ENCODE data around the gene HNRNPH2.
A peak's percentile ranks its signal among the peaks of the same experiment; 100 is the strongest.

The HNRNPH2 gene, protein sequence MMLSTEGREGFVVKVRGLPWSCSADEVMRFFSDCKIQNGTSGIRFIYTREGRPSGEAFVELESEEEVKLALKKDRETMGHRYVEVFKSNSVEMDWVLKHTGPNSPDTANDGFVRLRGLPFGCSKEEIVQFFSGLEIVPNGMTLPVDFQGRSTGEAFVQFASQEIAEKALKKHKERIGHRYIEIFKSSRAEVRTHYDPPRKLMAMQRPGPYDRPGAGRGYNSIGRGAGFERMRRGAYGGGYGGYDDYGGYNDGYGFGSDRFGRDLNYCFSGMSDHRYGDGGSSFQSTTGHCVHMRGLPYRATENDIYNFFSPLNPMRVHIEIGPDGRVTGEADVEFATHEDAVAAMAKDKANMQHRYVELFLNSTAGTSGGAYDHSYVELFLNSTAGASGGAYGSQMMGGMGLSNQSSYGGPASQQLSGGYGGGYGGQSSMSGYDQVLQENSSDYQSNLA

DNA sequence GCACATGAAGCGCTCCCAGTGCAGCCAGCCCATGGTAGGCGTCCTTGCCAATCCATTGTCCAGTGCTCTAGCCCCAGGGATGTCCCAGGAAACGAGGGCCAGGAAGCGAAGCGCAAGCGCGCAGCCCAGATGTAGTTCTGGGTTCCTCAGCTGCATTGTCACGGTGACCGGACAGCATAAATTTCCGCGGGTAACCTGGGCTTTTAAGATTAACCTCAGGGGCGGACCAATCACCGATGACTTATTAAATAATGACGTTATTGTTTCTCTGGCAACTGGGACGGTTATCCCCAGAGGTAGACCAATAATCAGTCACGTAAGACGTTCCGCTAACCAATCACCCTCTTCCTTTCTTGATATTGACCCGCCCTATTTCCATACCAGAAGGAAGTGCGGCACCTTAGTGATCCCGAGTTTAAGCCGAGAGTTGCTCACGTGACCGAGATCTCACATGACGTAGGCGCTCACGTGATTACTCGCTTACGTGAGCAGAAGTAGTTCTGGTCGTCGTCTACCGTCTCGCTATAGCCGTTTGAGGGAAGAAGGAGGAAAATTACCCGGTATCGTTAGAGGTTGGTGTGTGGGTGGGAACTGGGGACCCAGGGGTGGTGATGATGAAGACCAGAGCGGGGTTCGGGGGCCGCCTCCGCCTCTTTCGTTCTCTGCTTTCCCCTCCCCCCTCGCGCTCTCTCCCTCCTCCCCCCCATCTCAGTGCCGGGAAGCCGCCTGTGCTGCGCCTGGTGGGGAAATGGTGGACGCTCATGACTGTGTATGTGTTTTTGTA lies at the start of gene HNRNPH2, which contains the start of gene GLA:
TSS of gene HNRNPH2 (plus strand) at position 475 of the 784 bp plus-strand sequence. CDS start 3,767 bp downstream, outside the sequence.
TSS of gene GLA (minus strand) at position 178 of the 784 bp plus-strand sequence. CDS start at position 156, 22 bp downstream.
- peak; percentile 99 for FAIRE-seq

DNA sequence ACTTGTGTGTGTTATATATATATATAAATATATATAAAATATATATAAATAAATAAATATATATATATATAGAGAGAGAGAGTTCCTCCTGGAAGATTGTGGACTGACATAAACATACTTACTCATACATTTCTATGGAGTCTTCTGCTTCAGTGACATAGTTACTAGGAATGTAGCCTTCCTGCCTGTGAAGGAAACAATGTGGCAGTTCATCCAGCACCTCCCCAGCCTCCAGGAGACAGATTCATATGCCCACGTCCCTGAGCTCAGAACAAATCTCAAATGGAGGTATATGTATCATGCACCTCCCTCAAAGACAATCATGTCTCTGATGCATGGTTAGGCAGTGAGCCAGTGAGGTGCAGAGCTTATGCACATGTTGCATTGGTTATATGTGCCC lies 48.1 kb upstream of the HNRNPH2 start:
- FAIRE-seq: no peak

DNA sequence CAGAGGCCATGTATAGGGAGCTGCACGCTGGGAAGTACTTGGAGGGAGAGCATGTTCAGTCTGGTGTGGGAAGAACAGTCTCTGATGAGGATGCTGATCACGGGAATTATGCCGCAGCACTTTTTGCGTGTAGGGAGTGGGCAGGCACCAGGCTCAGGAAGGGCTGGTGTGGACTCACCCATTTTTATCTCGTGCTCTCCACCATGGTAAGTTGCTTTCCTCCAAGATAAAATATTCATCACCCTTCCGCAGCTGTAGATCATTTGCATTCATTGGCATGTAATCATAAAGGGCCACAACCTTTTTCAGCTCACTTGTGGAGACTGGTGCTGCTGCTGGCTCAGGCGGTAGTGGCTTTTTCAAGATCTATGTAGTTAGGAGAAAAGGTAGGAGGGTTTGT lies 47.6 kb upstream of the HNRNPH2 start:
- no peak for FAIRE-seq

DNA sequence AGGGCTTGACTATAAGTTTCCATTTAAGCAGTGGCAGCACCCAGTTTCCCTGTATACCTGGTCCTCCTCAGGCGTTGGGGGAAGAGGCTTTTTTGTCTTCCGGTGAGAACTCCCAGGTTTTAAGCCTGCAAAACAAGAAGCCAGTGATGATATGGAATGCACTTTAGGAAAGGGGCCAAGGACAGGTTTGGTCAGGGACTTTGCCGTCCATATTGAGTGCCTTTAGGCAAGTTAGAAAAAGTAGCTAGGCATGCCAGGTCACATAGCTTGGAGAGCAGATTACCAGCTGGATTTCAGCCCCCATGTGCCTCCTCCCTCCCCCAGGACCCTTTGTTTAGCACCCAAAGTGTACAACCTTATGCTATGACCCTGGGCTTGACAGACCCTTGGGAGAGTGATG lies 45.9 kb upstream of the HNRNPH2 start:
- no peak for FAIRE-seq

DNA sequence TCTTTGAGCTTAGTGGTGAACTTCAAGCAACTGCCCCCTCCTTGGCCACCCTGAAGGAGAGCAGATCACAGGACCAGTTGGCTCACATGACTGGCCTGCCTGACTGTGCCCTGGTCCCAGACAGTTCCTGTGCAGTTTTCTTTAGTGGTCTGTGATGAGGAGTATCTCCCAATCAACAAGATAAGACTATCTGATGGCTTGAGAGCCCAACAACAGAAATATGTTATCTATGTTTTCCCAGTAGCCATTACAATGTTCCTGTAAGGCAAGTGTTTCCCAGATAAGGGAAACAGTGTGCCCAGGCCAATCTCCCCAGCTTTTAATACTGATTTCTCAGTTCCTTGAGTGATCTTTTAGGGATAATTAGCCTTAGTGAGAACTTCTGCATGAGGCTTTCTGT lies 45.3 kb upstream of the HNRNPH2 start:
- no peak for FAIRE-seq

DNA sequence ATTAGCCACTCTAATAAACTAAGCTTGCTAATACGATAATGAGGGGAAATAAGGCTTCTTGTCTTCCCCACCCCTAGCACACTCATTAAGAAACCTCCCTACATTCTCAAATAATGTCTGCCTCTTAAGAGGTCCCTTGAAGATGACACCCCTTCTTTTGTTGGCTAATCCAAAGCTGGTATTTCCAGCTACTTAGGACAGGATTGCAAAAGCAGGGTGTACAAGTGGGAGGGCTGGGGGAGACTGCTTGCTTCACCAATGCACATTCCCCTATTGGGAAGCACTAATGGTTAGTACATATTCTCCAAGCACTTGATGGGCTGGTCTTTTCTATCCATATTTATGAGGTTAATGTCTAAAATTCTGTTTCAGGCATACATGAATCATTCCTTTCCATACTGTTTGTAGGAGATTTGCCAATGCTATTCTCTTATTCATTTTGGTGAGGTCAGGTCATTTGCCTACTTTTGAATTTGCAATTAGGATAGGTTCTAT lies 42.7 kb upstream of the HNRNPH2 start:
- FAIRE-seq: no peak

DNA sequence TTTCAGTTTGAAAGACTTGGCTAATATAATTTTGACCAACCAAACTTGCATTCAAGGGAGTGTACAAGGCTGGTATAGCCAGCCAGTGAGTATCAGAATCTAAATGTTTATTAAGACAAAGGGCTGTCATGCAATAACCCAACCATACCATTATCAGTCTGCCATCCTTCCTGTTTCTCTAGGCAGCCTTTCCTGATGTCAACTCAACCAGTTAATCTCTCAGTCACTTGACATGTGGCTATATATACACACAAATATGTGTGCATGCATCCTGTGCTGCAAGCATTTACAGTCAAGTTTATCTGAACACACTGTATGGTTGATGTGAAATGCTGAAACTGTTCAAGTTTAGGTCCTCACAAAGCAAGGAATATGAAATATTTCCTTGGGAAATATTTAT lies 39.2 kb upstream of the HNRNPH2 start:
- no peak for FAIRE-seq

DNA sequence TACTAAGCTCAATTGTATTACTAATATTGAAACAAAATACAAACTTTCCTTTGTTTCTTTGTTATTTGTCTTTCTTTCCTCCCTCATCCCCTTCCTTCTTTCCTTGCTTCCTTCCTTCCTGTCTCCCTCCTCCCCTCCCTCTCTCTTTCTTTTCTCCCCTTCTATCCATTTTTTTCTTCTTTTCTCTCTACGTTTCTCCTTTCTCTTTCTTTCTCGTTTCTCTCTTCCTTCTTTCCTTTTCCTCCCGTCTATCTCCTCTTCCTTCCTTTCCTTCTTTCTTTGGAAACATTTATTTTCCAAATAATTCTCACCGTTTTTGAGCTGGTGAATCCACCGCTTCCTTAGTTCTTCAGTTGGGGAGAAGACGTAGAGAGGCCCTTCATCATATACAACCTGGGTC lies 38.3 kb upstream of the HNRNPH2 start:
- FAIRE-seq: no peak

DNA sequence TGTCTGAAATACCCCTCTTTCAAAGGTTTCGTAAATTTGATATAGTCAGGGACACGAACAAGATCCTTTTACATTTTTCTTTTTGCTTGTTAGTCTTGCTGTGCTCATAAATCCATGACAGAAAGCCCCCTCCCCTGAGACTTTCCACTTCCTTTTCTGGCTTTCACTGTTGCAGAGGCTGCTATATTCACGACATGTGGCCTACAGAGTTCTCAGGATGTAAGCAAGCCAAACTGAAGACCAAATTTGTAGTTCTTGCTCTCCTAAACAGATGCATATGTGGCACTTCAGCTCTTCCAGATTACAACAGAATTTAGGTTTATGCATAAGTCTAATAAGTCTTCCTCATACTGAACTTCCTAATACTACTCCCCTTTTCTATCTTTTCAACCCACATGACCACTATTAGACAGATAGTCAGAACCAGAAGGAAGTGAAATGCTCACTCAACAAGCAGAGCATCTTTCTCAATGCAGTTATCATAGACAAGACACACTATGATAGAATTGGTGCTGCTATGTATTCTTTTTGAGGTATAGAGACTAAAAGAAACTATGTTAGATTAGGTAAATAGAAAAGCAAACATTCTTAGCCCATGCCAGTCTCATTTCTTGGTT lies 37.0 kb upstream of the HNRNPH2 start:
- no peak for FAIRE-seq

DNA sequence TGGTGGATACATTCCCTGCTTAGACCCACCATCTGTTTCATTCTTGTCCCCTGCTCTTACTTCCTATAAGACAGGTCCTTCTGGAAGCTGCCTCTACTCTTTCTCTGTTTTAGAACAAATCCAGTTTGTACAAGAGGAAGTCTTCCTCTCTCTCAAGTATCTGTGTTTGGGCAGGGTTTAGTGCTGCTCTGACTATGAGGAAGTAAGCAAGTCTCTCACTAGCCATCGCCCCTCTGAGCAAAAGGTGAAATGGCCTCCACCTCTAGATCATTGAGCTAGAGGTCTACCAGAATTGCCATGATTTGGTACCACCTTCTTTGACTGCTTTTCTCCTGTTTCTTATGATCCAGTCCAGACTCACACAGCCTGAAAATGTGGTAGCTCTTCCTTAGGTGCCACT lies 30.5 kb upstream of the HNRNPH2 start:
- FAIRE-seq: no peak

DNA sequence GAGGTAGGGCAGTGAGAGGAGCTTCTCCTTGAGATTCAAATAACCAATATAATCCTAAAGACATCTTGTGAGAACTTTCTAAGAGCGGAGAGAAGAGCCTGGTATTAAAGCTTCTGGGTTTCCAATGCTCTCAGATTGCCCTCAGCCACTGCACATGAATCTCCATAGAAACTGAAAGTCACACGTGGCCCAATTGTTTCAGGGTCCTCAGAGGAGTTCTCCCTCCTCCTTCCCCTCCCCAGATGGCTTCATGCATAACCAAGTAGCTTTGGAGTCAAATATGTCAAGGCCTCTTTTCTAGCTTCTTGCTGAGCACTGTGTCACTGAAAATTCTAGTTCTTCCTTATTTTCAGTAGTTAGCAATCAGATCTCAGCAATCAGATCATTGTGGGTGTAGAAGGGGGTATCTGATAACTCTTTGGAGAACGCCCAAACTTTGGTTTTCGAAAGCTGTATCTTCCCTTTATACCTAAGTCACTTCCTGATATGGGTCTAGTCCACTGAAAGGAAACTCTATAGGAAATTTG lies 24.3 kb upstream of the HNRNPH2 start:
- no peak for FAIRE-seq

DNA sequence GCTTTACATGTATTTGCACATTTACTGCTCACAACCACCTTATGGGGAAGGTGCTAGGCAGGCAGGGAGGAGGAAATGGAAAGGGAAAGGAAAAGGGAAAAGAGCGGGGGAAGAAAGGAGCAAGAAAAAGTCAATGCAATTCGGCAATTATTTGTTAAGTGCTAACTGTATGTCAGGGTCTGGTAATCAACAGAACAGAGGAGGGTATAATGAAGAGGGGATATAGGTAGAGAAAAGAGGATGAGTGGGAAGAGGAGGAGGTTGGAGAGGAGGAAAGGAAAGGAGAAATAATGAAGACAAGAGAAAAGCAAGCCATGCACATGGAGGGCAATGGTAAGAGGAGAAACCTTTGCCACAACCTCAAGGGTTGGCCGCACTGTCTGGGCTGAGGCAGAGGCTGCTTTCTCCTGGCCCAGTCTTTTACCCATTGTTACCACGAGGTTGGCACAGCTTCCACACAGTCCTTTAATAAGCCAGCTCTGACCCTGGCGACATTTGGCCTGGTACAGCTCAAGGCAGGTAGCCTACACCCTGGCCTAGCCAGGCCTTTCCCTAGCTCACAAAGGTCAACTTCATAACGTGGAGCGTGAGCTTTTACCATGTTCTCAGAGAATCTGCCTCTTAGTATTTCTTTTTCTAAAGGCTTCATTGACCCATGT lies 22.9 kb upstream of the HNRNPH2 start:
- no peak for FAIRE-seq

DNA sequence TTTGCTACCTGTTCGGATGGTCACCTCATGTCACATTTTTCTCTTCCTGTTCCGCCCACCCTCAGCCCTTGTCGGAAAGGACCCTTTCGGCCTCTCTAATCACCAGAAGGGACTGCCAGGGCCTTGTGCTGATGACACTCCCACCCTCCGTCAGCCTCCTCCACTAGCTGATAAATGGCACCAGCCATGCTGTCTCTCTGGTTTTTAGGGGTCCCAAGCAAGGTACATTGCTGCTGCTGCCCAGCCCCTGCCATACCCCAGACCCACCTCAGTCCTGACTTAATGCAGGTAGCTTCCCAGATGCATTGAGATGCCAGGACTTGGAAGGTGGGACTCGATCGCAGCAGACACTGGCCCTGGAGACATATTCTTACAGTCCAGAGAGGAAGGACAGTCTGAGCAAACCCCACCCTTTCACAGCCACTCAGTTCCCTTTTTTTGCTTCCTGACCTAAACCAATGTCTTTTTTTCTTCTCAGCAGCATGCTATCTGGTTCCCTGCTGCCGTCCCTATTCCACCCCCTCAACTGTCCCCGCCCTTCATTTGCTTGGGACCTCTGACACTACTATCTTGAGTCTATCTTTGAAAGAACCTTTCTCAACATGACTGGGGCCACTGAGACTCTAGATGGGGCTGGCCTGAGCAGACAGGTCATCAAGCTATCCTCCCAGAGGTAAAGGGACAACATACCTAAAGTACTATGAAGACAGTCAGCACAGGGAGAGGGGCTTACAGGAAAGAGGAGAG lies 22.1 kb upstream of the HNRNPH2 start, which contains the start of gene BTK:
TSS of gene BTK (minus strand) at position 397 of the 747 bp plus-strand sequence. CDS start 10,907 bp downstream, outside the sequence.
- FAIRE-seq: no peak

DNA sequence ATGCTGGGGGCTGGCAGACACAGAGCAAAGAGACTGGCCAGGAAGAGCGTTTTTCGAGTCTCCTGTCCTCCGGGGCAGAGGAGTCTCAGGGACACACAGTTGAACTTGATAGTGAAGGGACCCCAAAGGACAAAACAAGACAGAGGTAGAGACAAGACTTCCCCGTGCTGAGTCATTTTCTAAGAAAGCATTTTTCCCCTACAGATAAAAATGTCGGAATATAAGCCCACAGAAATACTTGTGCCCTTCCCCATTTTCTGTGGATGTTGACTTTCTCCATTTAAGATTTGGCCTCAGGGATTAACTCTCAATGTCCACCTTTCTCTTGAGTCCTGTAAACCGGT lies 21.5 kb upstream of the HNRNPH2 start:
- no peak for FAIRE-seq

DNA sequence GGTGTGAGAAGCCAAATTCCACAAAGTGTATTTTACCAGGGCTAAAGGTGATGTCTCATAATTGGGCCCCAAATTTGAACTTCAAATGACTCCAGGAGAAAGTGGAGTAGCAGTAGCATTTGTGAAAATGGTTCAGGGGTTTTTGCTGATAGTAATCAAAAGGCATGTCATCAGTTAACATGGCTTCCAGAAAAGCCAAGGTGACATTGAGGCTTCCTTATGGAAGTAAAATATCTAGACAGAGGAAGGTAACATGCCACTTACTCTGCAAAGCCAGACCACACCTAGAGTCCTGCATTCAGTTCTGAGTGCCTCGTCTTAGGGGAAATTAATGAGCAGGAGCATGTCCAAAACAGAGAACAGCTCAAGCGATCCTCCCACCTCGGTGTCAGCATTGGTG lies 19.4 kb upstream of the HNRNPH2 start:
- no peak for FAIRE-seq

DNA sequence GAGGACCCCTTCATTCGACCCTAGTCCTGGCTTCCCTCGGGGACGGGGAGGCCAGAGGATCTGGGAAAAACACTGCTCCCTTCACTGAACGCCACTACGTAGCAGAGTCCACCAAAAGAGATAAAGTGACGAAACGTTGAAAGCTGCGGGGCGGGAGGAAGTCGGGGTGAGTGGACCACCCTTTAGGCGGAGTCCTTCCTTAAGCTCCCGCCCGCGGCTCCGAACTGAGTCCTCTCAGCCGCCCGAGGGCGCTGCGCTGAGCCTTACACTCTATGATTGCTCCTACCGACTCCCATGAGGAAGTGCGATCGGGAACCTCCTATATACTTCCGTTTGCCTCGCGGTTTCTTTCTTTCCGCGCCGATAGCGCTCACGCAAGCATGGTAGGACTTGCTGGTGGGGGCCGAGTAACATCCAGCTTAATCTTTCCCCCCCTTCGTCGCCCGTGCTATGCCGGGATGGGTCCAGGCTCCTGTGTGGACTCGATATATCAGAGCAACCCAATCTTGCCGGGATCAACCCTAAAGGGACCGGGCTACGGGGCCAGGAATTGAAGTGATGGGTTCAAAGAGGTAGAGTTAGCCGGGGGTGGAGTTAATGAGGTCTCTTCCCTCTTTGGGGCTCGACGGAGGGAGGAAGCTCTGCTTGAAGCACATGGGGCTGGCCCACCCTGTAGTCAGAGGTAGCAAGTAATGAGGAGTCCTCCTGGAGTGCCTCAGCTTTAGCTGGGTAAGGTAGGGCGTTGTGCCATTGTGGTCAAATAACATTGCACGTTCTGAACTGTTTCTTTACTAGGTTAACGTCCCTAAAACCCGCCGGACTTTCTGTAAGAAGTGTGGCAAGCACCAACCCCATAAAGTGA lies 17.1 kb upstream of the HNRNPH2 start, which contains the start of gene RPL36A:
TSS of gene RPL36A (plus strand) at position 348 of the 862 bp plus-strand sequence. CDS start at position 381, 33 bp downstream.
- FAIRE-seq: peak; percentile 48

DNA sequence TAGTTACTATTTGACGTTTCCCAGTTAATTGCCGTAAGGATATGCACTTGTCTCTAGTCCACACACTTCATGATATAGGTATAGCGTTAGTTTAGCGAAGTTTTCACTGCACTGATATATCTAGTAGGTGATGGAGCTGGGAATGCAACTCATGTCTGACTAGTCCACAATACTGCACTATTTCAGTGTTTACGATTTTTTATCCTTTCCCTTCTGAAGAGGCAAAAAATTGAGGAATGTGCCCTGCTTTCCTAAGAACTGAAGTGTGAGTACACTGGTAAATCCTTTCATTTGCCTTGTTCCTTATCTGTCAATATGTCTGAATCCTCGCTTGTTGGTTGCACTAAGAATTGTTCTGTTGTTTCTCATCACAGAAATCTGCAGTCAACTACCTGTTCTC lies 16.2 kb upstream of the HNRNPH2 start:
- FAIRE-seq: no peak

DNA sequence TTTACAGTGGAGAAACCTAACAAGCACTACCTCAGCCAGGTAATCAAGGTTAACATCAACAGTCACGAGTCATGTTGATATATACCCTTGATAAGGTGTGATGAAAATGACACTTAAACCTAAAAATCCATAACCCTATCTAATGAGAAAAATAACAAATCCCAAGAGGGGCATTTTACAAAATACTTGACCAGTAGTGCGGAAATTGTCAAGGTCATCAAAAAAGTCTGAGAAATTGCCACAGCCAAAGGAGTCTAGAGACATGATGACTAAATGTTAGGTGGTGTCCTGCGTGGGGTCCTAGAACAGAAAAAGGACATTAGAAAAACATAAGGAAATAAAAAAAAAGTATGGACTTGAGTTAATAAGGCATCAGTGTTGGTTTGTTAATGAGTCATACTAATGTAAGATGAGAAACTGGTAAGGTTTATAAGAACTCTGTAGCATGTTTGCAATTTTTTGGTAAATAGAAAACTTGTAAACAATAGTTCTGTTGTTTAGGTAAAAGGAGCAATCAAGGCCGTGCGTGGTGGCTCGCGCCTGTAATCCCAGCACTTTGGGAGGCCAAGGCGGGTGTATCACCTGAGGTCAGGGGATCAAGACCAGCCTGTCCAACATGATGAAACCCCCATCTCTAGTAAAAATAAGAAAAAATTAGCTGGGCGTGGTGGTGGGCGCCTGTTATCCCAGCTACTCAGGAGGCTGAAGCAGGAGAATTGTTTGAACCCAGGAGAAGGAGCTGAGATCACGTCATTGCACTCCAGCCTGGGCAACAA lies 14.3 kb upstream of the HNRNPH2 start:
- no peak for FAIRE-seq

DNA sequence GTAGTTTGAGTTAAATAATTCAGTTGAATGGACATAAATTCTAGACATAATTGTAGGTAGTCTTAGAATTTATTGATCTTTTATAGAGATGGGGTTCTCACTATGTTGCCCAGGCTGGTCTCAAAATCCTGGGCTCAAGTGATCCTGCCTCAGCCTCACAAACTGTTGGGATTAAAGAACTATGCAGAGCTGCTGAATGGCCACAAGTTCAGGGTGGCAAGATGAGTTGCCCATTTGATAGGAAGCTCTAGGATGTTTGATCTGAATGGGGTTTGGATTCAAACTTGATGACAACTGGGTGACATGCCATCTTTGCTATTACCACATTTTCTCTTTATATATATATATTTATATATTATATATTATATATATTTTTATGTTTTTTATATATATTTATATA lies 13.7 kb upstream of the HNRNPH2 start:
- FAIRE-seq: peak; percentile 63

DNA sequence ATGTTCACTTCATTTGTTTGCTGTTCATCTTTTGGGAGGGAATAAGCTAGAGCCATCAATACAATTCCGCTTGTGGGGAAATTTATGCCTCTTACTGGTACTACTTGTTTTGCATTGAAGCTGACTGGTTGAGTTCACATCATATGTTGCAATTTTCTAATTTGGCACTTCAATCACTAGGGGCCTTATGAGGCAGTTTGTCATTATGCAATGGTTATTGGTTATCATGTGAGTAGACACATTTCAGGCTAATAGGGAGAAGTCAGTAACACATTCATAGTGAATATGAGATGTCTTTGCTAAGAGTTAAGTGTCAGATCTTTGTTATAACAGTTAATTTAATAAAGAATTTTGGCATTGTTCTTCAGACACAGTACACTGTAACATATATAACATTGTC lies 12.2 kb upstream of the HNRNPH2 start:
- no peak for FAIRE-seq

Data from A204.1 (cell line).